HG02763 (cell line): Measurements from ENCODE around the gene CCDC9.

Experiments
- ATAC-seq: cut with Tn5 transposase; IDR thresholded peaks from one replicate; pipeline ENCODE4 v1.9.1; 2021; ENCODE audit warnings: mild to moderate bottlenecking, moderate library complexity; ENCODE audit not compliant: unreplicated experiment

The CCDC9 gene

GRCh38 chr19:47255879-47256692, at the start of gene CCDC9:
TSS of gene CCDC9 (plus strand) at chr19:47256525. CDS start at chr19:47258401, 1,876 bp downstream.
- peak; percentile 47 for ATAC-seq

GRCh38 chr19:47209319-47210179, 46.8 kb upstream of the CCDC9 start:
- ATAC-seq = no peak

- ATAC-seq = no peak
These were observed 46.2 kb upstream of the CCDC9 start for GRCh38 chr19:47210180-47210490.

- no peak for ATAC-seq
These were observed 45.5 kb upstream of the CCDC9 start for GRCh38 chr19:47210689-47211316.

GRCh38 chr19:47215581-47215980, 40.7 kb upstream of the CCDC9 start:
- ATAC-seq = no peak

- ATAC-seq = no peak
These were observed 35.1 kb upstream of the CCDC9 start for GRCh38 chr19:47221080-47221841.

- no peak for ATAC-seq
These were observed 34.4 kb upstream of the CCDC9 start for GRCh38 chr19:47221890-47222289.

GRCh38 chr19:47225746-47226425, 30.4 kb upstream of the CCDC9 start:
- ATAC-seq = peak; percentile 36

- ATAC-seq = peak; percentile 9
These were observed 29.6 kb upstream of the CCDC9 start for GRCh38 chr19:47226426-47227351.

- no peak for ATAC-seq
These were observed 28.8 kb upstream of the CCDC9 start for GRCh38 chr19:47227352-47228167.

GRCh38 chr19:47228168-47228936, 28.0 kb upstream of the CCDC9 start:
- no peak for ATAC-seq

GRCh38 chr19:47228937-47229675, 27.2 kb upstream of the CCDC9 start:
- ATAC-seq = no peak

- no peak for ATAC-seq
These were observed 26.7 kb upstream of the CCDC9 start for GRCh38 chr19:47229676-47230053.

GRCh38 chr19:47230054-47230920, 26.0 kb upstream of the CCDC9 start:
- peak; percentile 17 for ATAC-seq

- ATAC-seq = no peak
These were observed 25.5 kb upstream of the CCDC9 start, which contains the start of gene BBC3 for GRCh38 chr19:47230921-47231214. TSS of gene BBC3 (minus strand) at chr19:47231199. CDS start at chr19:47228431, 2,768 bp downstream.
